HepG2 (cell line): ENCODE measurements around the gene CDC37L1. TPM values are rescaled to one million over a fixed set of nuclear protein-coding genes. Genes with fewer than 3 reads are reported as not detected.

Source experiments
- ASH2L ChIP-seq: fragments of 300-600, 200-600 bp; sonication (generic); IDR thresholded peaks from 2 replicates; pipeline ENCODE4 v1.7.0; 2017; ENCODE audit warnings: low read depth, mild to moderate bottlenecking, moderate library complexity, mixed read lengths, low read length; ENCODE audit not compliant: insufficient read length
- ELF3 ChIP-seq: IDR thresholded peaks from 2 replicates; pipeline ENCODE4 v1.6.1; 2016; ENCODE audit warnings: missing genetic modification reagents, missing compliant biosample characterization
- FOSL1 ChIP-seq: sonication (generic); formaldehyde crosslinking; IDR thresholded peaks from 2 replicates; pipeline ENCODE4 v1.9.0; 2021; ENCODE audit warnings: missing genetic modification reagents, borderline replicate concordance
- FOXA3 ChIP-seq: IDR thresholded peaks from 2 replicates; pipeline ENCODE4 v1.6.1; 2016; ENCODE audit warnings: missing genetic modification reagents, missing compliant biosample characterization
- HNF4A ChIP-seq: sonication (generic); formaldehyde crosslinking; IDR thresholded peaks from 2 replicates; pipeline ENCODE4 v1.4.0; 2020; ENCODE audit warnings: missing genetic modification reagents
- JUN ChIP-seq: sonication (generic); formaldehyde crosslinking; IDR thresholded peaks from 2 replicates; pipeline ENCODE4 v1.4.0; 2020; ENCODE audit warnings: mild to moderate bottlenecking, missing genetic modification reagents
- NCOA5 ChIP-seq: sonication (generic); formaldehyde crosslinking; IDR thresholded peaks from 2 replicates; pipeline ENCODE4 v1.4.0; 2020; ENCODE audit warnings: missing genetic modification reagents
- PRDM15 ChIP-seq: sonication (generic); formaldehyde crosslinking; IDR thresholded peaks from 2 replicates; pipeline ENCODE4 v1.4.0; 2020; ENCODE audit warnings: missing genetic modification reagents
- RARG ChIP-seq: sonication (generic); formaldehyde crosslinking; IDR thresholded peaks from 2 replicates; pipeline ENCODE4 v1.4.0; 2020; ENCODE audit warnings: low read depth, mild to moderate bottlenecking, missing genetic modification reagents
- ZNF136 ChIP-seq: sonication (generic); formaldehyde crosslinking; IDR thresholded peaks from 2 replicates; pipeline ENCODE4 v1.8.1; 2022; ENCODE audit warnings: low read depth, mild to moderate bottlenecking, moderate library complexity, missing genetic modification reagents
- ZNF20 ChIP-seq: sonication (generic); formaldehyde crosslinking; IDR thresholded peaks from 2 replicates; pipeline ENCODE4 v1.4.0; 2020; ENCODE audit warnings: mild to moderate bottlenecking, moderate library complexity, missing genetic modification reagents
- ZNF558 ChIP-seq: sonication (generic); formaldehyde crosslinking; IDR thresholded peaks from 2 replicates; pipeline ENCODE4 v1.9.0; 2022; ENCODE audit warnings: mild to moderate bottlenecking, missing genetic modification reagents, borderline replicate concordance
- ZXDC ChIP-seq: sonication (generic); formaldehyde crosslinking; IDR thresholded peaks from 2 replicates; pipeline ENCODE4 v1.5.0; 2020; ENCODE audit warnings: mild to moderate bottlenecking, missing genetic modification reagents
- polyA plus RNA-seq, 8 experiments: library from polyadenylated mRNA; depleted of rRNA in 3 of 8; stranded (reverse) in 7 of 8; unstranded in 1 of 8; fragments of >200 nt; fragmentation: Illumina TruSeq in 4 of 8; extraction: Trizol in 4 of 8; gene quantifications; 2 replicates each; pipeline versions ENCODE4 v1.2.1 to v1.2.3, GENCODE V29; 2011 to 2016; ENCODE audit warnings: low read depth in 4 of 8, missing spikeins in 1 of 8, mixed read lengths in 1 of 8; ENCODE audit not compliant: insufficient read depth in 1 of 8
- total RNA-seq, 5 experiments: library from RNA; depleted of rRNA; stranded (reverse); fragments of >200 nt; fragmentation: Illumina TruSeq; extraction: Trizol; gene quantifications; 2 replicates each; pipeline ENCODE4 v1.2.3, GENCODE V29; 2016; ENCODE audit warnings: low read depth in 1 of 5
- TF ChIP-seq, protein P1 (sequence below): sonication (generic); formaldehyde crosslinking; IDR thresholded peaks from 2 replicates; pipeline ENCODE4 v1.4.0; 2020; ENCODE audit warnings: missing genetic modification reagents, borderline replicate concordance
- TF ChIP-seq, protein P2 (sequence below): sonication (generic); formaldehyde crosslinking; IDR thresholded peaks from 2 replicates; pipeline ENCODE4 v1.8.1; 2023; ENCODE audit warnings: missing genetic modification reagents, inconsistent platforms, borderline replicate concordance

Gene CDC37L1
- total and polyA plus RNA-seq, 2 of the 13 experiments (the other 11 are each of a cell fraction or from before 2014, with no cell fraction given), result 5.5 to 17.0 TPM

DNA sequence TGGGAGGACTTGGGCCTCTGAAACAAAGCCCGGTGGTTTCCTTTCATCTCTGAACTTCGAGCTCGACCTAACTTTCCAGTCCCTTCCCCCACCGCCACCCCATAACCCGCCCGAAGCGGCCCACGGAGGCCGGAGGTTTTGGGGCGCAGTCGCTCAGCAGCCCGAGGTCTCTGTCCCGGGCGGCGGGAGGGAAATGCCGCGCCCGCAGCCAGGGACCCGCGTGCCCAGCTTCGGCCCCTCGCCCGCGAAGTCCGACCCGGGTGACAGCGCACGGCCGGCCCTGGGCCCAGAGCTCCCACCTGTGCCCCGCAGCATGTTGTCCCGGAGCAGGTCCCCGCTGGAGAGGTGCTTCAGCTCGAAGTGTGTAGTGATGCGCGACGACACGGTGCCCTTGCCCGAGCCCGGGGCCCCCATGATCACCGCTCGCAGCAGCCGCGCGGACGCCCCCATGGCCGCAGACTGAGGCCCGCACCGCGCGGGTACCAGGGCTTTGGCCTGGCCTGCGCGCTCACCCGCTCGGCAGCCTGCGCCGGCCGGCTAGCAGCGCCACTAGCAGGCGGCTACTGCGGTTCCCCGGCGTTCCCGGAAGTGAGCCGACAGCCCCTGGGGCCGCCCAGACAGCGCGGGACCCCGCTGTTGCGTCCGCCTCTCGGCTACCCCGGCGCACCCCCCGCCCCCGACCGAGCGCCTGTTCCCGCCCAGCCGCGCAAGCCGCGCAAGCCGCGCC is 61.4 kb downstream of the CDC37L1 start, which contains the start of gene AK3 (continued):
- TF ChIP-seq, protein P1, sequence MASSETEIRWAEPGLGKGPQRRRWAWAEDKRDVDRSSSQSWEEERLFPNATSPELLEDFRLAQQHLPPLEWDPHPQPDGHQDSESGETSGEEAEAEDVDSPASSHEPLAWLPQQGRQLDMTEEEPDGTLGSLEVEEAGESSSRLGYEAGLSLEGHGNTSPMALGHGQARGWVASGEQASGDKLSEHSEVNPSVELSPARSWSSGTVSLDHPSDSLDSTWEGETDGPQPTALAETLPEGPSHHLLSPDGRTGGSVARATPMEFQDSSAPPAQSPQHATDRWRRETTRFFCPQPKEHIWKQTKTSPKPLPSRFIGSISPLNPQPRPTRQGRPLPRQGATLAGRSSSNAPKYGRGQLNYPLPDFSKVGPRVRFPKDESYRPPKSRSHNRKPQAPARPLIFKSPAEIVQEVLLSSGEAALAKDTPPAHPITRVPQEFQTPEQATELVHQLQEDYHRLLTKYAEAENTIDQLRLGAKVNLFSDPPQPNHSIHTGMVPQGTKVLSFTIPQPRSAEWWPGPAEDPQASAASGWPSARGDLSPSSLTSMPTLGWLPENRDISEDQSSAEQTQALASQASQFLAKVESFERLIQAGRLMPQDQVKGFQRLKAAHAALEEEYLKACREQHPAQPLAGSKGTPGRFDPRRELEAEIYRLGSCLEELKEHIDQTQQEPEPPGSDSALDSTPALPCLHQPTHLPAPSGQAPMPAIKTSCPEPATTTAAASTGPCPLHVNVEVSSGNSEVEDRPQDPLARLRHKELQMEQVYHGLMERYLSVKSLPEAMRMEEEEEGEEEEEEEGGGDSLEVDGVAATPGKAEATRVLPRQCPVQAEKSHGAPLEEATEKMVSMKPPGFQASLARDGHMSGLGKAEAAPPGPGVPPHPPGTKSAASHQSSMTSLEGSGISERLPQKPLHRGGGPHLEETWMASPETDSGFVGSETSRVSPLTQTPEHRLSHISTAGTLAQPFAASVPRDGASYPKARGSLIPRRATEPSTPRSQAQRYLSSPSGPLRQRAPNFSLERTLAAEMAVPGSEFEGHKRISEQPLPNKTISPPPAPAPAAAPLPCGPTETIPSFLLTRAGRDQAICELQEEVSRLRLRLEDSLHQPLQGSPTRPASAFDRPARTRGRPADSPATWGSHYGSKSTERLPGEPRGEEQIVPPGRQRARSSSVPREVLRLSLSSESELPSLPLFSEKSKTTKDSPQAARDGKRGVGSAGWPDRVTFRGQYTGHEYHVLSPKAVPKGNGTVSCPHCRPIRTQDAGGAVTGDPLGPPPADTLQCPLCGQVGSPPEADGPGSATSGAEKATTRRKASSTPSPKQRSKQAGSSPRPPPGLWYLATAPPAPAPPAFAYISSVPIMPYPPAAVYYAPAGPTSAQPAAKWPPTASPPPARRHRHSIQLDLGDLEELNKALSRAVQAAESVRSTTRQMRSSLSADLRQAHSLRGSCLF (CRISPR knock-in tag), result no peak
- TF ChIP-seq HNF4A (CRISPR knock-in tag) (peak; percentile 88), RARG (peak; percentile 54; the same call in 1 of the 2 replicates), JUN (CRISPR knock-in tag) (no peak), FOSL1 (no peak; the same call in 1 of the 2 replicates), NCOA5 (no peak), FOXA3 (CRISPR knock-in tag) (peak; percentile 8; the same call in 1 of the 2 replicates), ZXDC (CRISPR knock-in tag) (no peak; the same call in 1 of the 2 replicates), ELF3 (CRISPR knock-in tag) (peak; percentile 97), ZNF558 (CRISPR knock-in tag) (no peak), ZNF20 (CRISPR knock-in tag) (peak; percentile 75), ZNF136 (peak; percentile 37; the same call in 1 of the 2 replicates), ASH2L (peak; percentile 80), PRDM15 (CRISPR knock-in tag) (peak; percentile 70; the same call in 1 of the 2 replicates)
- TF ChIP-seq, protein P2, sequence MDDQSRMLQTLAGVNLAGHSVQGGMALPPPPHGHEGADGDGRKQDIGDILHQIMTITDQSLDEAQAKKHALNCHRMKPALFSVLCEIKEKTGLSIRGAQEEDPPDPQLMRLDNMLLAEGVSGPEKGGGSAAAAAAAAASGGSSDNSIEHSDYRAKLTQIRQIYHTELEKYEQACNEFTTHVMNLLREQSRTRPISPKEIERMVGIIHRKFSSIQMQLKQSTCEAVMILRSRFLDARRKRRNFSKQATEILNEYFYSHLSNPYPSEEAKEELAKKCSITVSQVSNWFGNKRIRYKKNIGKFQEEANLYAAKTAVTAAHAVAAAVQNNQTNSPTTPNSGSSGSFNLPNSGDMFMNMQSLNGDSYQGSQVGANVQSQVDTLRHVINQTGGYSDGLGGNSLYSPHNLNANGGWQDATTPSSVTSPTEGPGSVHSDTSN (CRISPR knock-in tag), result 0 out of 2 replicates have a peak, but pooled peaks have one; percentile 80
